Activated T-helper 1 cell treated with anti-CD3 and anti-CD28 coated beads, Interleukin-2, amount 50 U/mL, for 16 hours (primary cell): ENCODE results near the gene PLEKHG7.

Experiments
- DNase-seq, 2 donors: peaks; one replicate each; pipeline ENCODE4 v3.0.0-alpha.2; 2020; ENCODE audit warnings: low read depth in 1 of 2, low spot score in 1 of 2

The PLEKHG7 gene

GRCh38 chr12:92706594-92706993, 3.8 kb downstream of the PLEKHG7 start:
- DNase-seq = no peak

GRCh38 chr12:92707926-92708325, 5.1 kb downstream of the PLEKHG7 start:
- DNase-seq = no peak

- DNase-seq = no peak
These were observed 12.8 kb downstream of the PLEKHG7 start for GRCh38 chr12:92715625-92716024.

GRCh38 chr12:92717202-92717601, 14.4 kb downstream of the PLEKHG7 start:
- DNase-seq = no peak

GRCh38 chr12:92718483-92718990, 15.7 kb downstream of the PLEKHG7 start:
- no peak for DNase-seq

- DNase-seq = no peak
These were observed 16.9 kb downstream of the PLEKHG7 start for GRCh38 chr12:92719674-92720073.

- no peak for DNase-seq
These were observed 18.3 kb downstream of the PLEKHG7 start for GRCh38 chr12:92721130-92721529.

- no peak for DNase-seq
These were observed 18.9 kb downstream of the PLEKHG7 start for GRCh38 chr12:92721656-92722055.

- DNase-seq = no peak
These were observed 20.1 kb downstream of the PLEKHG7 start for GRCh38 chr12:92722897-92723296.

GRCh38 chr12:92726850-92727249, 24.1 kb downstream of the PLEKHG7 start:
- no peak for DNase-seq

- no peak for DNase-seq
These were observed 27.1 kb downstream of the PLEKHG7 start for GRCh38 chr12:92729773-92730305.

GRCh38 chr12:92730758-92731157, 28.0 kb downstream of the PLEKHG7 start:
- no peak for DNase-seq

GRCh38 chr12:92732216-92732615, 29.4 kb downstream of the PLEKHG7 start:
- DNase-seq = no peak

GRCh38 chr12:92732716-92733115, 29.9 kb downstream of the PLEKHG7 start:
- DNase-seq = no peak

GRCh38 chr12:92733181-92733580, 30.4 kb downstream of the PLEKHG7 start:
- no peak for DNase-seq

- DNase-seq = no peak
These were observed 30.9 kb downstream of the PLEKHG7 start for GRCh38 chr12:92733661-92734060.

GRCh38 chr12:92735131-92735721, 32.4 kb downstream of the PLEKHG7 start:
- DNase-seq = no peak

- no peak for DNase-seq
These were observed 33.8 kb downstream of the PLEKHG7 start for GRCh38 chr12:92736605-92737004.

- no peak for DNase-seq
These were observed 35.4 kb downstream of the PLEKHG7 start for GRCh38 chr12:92737855-92738850.

GRCh38 chr12:92739113-92739512, 36.3 kb downstream of the PLEKHG7 start:
- no peak for DNase-seq

- no peak for DNase-seq
These were observed 37.6 kb downstream of the PLEKHG7 start for GRCh38 chr12:92740411-92740810.

- DNase-seq = no peak
These were observed 40.2 kb downstream of the PLEKHG7 start for GRCh38 chr12:92743026-92743425.
